Activated CD8-positive, alpha-beta T cell treated with anti-CD3 and anti-CD28 coated beads for 36 hours (primary cell): ENCODE measurements around the gene GPRC5D. TPM values are rescaled to one million over a fixed set of nuclear protein-coding genes. Genes with fewer than 3 reads are reported as not detected.

ENCODE experiments used
- ATAC-seq: fragments of 200-7000 bp; cut with Tn5 transposase; one replicate; pipeline ENCODE4 v1.10.0; 2021; ENCODE audit warnings: mild to moderate bottlenecking, moderate library complexity
- CTCF ChIA-PET: fragments of 350-600 bp; sonication (Branson Sonifier 250); formaldehyde crosslinking; loops from one replicate; lab custom pipeline; 2021; ENCODE audit warnings: antibody characterized with exemption; lab: Charles Lee
- POLR2A ChIA-PET: fragments of 350-600 bp; sonication (Branson Sonifier 250); formaldehyde crosslinking; loops from one replicate; lab custom pipeline; 2021; ENCODE audit warnings: antibody characterized with exemption; lab: Charles Lee
- DNase-seq: peaks from one replicate; pipeline ENCODE4 v3.0.0-alpha.2; 2020
- H3K27ac Mint-ChIP-seq: one replicate; pipeline ENCODE4 v1.8.0; 2021; ENCODE audit warnings: mild to moderate bottlenecking, mixed read lengths
- H3K27me3 Mint-ChIP-seq: one replicate; pipeline ENCODE4 v1.8.0; 2021; ENCODE audit warnings: mixed read lengths
- H3K36me3 Mint-ChIP-seq: one replicate; pipeline ENCODE4 v1.8.0; 2021; ENCODE audit warnings: low read depth, mixed read lengths
- H3K4me1 Mint-ChIP-seq: one replicate; pipeline ENCODE4 v1.8.0; 2021; ENCODE audit warnings: low read depth, mixed read lengths
- H3K4me3 Mint-ChIP-seq: one replicate; pipeline ENCODE4 v1.8.0; 2021; ENCODE audit warnings: mild to moderate bottlenecking, moderate library complexity, mixed read lengths
- H3K9me3 Mint-ChIP-seq: one replicate; pipeline ENCODE4 v1.8.0; 2021; ENCODE audit warnings: mixed read lengths
- intact Hi-C: fragments of 100-400 bp; cut with micrococcal nuclease; formaldehyde crosslinking; loops from one replicate; pipeline ENCODE4 v1.10.0; 2022
- total RNA-seq, 2 experiments: library from RNA; stranded (reverse); gene quantifications; one replicate each; pipeline ENCODE4 v1.2.3, GENCODE V29; 2021
- TF ChIP-seq, protein P1 (sequence below): fragments of 200-600 bp; IDR thresholded peaks from one replicate; pipeline ENCODE4 v1.8.0; 2022; ENCODE audit warnings: antibody characterized with exemption, mild to moderate bottlenecking

The GPRC5D gene
- total RNA-seq, 2 experiments from 2014 or later: not detected

DNA sequence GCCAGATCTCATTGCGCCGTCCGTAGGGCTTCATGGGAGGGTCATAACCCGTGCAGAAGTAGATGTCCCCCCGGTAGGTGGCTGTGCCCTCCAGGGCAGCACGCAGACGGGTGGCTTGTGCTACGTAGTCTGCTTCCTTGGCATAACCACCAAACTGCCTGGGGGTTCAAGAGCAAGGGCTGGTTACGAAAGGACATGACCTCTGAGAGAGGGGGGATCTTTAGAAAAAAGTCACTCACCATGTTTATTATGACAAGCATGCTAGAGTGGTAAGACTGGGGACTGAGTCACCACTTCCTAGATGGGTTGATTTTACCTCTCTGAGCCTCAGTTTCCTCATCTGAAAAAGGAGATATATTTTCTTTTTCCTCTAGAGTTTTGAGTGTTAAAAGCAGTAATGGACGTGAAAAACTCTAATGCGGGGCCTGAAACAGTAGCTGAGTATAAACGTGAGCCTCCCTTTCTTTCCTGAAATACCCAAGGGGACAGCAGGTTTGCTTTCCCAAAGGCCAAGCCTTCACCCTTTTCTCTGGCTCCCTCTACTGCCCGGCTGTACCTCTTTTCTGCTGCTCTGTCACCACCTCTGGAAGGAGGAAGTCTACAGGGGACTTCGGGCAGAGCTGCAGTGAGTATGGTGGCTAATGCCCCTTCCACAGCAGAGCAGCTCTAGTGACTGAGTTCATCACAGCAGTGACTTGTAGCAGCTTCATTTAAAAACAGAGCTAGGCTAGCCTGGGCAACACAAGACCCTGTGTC lies 23.5 kb upstream of the GPRC5D start:
- H3K36me3 Mint-ChIP-seq: peaks cover 35% of the 10 kb centered on the region
- no peaks in the 10 kb centered on the region for H3K4me1 Mint-ChIP-seq
- intact Hi-C loops: no loop called here
- no peak overlapping the region for H3K4me3 Mint-ChIP-seq
- ChIA-PET POLR2A (no interaction called here), CTCF (interaction anchor here (0.9 to 1.3 kb wide), 6 partner anchors 12 to 236 kb away, joined by 3 to 4 read pairs (median 3); no protein-coding TSS in a partner anchor)
- no peak for DNase-seq
- TF ChIP-seq, protein P1, sequence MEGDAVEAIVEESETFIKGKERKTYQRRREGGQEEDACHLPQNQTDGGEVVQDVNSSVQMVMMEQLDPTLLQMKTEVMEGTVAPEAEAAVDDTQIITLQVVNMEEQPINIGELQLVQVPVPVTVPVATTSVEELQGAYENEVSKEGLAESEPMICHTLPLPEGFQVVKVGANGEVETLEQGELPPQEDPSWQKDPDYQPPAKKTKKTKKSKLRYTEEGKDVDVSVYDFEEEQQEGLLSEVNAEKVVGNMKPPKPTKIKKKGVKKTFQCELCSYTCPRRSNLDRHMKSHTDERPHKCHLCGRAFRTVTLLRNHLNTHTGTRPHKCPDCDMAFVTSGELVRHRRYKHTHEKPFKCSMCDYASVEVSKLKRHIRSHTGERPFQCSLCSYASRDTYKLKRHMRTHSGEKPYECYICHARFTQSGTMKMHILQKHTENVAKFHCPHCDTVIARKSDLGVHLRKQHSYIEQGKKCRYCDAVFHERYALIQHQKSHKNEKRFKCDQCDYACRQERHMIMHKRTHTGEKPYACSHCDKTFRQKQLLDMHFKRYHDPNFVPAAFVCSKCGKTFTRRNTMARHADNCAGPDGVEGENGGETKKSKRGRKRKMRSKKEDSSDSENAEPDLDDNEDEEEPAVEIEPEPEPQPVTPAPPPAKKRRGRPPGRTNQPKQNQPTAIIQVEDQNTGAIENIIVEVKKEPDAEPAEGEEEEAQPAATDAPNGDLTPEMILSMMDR: no peak
- H3K27me3 Mint-ChIP-seq: no peaks in the 10 kb centered on the region
- no peak overlapping the region for H3K27ac Mint-ChIP-seq
- ATAC-seq: peak; percentile 37
- peaks cover 17% of the 10 kb centered on the region for H3K9me3 Mint-ChIP-seq

DNA sequence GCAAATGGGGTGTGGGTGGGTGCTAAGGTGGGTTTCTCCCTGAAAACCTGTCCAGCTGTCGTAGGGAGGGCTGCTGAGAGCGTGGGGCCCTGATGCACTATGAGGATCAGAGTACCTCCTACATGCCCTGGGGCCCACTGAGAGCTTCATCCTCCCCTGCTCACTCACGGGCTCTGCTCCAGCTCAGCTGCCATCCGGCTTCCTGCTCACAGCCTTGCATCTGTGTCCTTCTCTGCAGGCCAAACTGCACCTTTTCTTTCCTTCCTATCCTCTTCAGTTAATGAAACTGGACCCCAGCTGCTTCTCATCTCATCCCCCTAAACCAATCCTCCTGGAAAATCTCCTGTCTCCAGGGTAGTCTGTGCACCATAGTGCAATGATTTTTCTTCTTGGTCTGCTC lies 22.2 kb upstream of the GPRC5D start:
- CTCF ChIA-PET: interaction anchor here (0.9 to 1.0 kb wide), 3 partner anchors 53 to 238 kb away, joined by 3 to 7 read pairs (median 3); no protein-coding TSS in a partner anchor
- no peak for DNase-seq

DNA sequence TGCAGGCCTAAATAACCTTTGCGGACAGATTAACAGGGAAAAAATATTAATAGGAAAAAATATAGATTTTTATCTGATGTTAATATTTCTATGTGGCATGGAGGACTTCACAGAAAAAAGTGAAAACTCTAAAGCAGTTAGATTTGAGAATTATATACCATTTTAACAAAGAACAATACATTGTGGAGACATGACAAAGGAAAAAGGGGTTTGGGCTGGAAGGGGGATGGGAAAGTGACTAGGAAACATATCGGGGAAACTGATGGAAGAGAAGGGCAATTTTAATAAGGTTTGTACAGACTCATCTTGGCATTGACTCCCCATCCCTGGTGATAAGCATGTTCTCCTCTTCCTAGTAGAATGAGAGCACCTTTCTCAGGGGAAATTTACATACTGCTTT lies 21.0 kb upstream of the GPRC5D start:
- POLR2A ChIA-PET: no interaction called here
- H3K36me3 Mint-ChIP-seq: peaks cover 36% of the 10 kb centered on the region
- H3K27me3 Mint-ChIP-seq: no peaks in the 10 kb centered on the region
- peaks cover 17% of the 10 kb centered on the region for H3K9me3 Mint-ChIP-seq
- TF ChIP-seq, protein P1: no peak
- DNase-seq (no peak), ATAC-seq (no peak)
- no peak overlapping the region for H3K27ac Mint-ChIP-seq
- H3K4me3 Mint-ChIP-seq: no peak overlapping the region
- CTCF ChIA-PET: no interaction called here
- intact Hi-C loops: no loop called here
- no peaks in the 10 kb centered on the region for H3K4me1 Mint-ChIP-seq

More for the DNA sequence above, 22.2 kb upstream of the GPRC5D start:
- POLR2A ChIA-PET: interaction anchor here (0.6 kb wide), 1 partner anchor 837 kb away, joined by 3 read pairs; no protein-coding TSS in a partner anchor
- H3K27me3 Mint-ChIP-seq: no peaks in the 10 kb centered on the region
- H3K36me3 Mint-ChIP-seq: peaks cover 35% of the 10 kb centered on the region
- H3K9me3 Mint-ChIP-seq: peaks cover 17% of the 10 kb centered on the region
- ATAC-seq: no peak
- TF ChIP-seq, protein P1: no peak
- no peaks in the 10 kb centered on the region for H3K4me1 Mint-ChIP-seq
- H3K4me3 Mint-ChIP-seq: no peak overlapping the region
- H3K27ac Mint-ChIP-seq: no peak overlapping the region
- intact Hi-C loops: no loop called here

DNA sequence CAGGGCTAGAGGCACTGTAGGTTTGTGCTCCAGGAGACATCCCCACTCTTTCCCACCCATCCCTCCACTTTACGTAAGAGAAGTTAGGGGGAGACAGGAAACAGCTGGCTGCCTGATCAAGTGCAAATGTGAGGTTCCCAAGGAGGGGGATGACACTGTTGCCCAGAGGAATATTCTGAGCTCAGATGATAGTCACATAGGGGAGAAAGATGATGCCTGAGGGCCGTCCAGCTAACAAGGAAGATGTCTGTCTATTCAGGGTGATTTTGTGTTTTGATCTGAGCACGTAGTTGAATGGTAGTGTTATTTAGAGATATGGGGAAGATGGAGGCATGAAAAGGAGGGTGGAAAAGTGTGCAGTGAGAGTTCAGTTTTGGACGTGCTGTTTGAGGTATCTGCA lies 13.9 kb upstream of the GPRC5D start:
- intact Hi-C loops: no loop called here
- ChIA-PET CTCF (no interaction called here), POLR2A (no interaction called here)
- Mint-ChIP-seq H3K4me1 (peaks cover 8% of the 10 kb centered on the region), H3K36me3 (peaks cover 2% of the 10 kb centered on the region), H3K9me3 (no peaks in the 10 kb centered on the region), H3K4me3 (no peak overlapping the region), H3K27me3 (no peaks in the 10 kb centered on the region), H3K27ac (no peak overlapping the region)
- TF ChIP-seq, protein P1: no peak
- DNase-seq (no peak), ATAC-seq (no peak)

DNA sequence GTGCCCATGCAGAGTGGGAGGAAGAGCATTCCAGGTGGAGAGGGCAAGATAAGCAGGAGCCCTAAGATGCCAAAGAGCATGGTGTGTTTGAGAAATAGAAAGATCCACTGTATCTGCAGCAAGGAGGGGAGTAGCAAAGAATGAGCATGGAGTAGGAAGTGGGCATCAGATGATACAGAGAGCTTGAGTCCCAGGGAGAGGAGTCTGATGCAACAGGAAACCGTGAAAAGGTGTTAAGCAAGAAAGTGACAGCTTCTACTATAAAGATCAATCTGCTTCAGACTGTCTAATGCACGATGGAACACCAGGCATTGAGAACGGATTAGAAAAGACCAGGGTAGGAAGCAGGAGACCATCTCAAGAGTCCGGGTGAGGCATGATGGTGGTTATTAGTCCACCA lies 12.3 kb upstream of the GPRC5D start:
- ATAC-seq (peak; percentile 73), DNase-seq (peak; percentile 24)
- intact Hi-C loops: no loop called here
- Mint-ChIP-seq H3K36me3 (peaks cover 2% of the 10 kb centered on the region), H3K27me3 (no peaks in the 10 kb centered on the region), H3K4me1 (peaks cover 8% of the 10 kb centered on the region), H3K4me3 (no peak overlapping the region), H3K9me3 (no peaks in the 10 kb centered on the region), H3K27ac (peak overlapping the region; percentile 30)
- TF ChIP-seq, protein P1: no peak
- POLR2A ChIA-PET: interaction anchor here (0.7 to 1.3 kb wide), 2 partner anchors 19 to 70 kb away, joined by 3 read pairs; no protein-coding TSS in a partner anchor
- CTCF ChIA-PET: interaction anchor here (0.8 to 2.0 kb wide), 2 partner anchors 11 to 291 kb away, joined by 3 to 7 read pairs; no protein-coding TSS in a partner anchor
